Measurements from ENCODE around the gene GHITM.
"Not testable (repeated sequence)": the region's sequence is repeated elsewhere in the genome, so short reads cannot be mapped to it uniquely, and the experiment has no call there.

DNA sequence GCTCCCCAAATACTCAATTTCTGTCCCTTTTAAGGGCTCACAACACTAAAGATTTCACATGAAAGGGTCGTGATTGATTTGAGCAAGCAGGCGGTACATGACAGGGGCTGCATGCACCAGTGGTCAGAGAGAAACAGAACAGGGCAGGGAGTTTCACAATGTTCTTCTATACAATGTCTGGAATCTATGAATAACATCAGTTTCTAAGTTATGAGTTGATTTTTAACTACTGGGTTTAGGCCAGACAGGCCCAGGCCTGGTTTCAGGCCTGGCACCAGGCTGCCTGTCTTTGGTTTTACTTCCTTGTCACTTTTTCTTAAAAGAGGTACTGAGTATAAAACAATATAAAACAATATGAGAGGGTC is 28.0 kb downstream of the GHITM start:
- TF ChIP-seq, protein P1, sequence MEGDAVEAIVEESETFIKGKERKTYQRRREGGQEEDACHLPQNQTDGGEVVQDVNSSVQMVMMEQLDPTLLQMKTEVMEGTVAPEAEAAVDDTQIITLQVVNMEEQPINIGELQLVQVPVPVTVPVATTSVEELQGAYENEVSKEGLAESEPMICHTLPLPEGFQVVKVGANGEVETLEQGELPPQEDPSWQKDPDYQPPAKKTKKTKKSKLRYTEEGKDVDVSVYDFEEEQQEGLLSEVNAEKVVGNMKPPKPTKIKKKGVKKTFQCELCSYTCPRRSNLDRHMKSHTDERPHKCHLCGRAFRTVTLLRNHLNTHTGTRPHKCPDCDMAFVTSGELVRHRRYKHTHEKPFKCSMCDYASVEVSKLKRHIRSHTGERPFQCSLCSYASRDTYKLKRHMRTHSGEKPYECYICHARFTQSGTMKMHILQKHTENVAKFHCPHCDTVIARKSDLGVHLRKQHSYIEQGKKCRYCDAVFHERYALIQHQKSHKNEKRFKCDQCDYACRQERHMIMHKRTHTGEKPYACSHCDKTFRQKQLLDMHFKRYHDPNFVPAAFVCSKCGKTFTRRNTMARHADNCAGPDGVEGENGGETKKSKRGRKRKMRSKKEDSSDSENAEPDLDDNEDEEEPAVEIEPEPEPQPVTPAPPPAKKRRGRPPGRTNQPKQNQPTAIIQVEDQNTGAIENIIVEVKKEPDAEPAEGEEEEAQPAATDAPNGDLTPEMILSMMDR (conservative IDR thresholded peaks at IDR 0.05; ENCODE audit: low read depth in 2 of 2): not testable (repeated sequence)
- TF ChIP-seq ZNF331 (CRISPR knock-in tag; IDR thresholded peaks at IDR 0.05; ENCODE audit: low read depth); EZH2phosphoT487 (IDR thresholded peaks at IDR 0.05; ENCODE audit: unreplicated experiment); EZH2 (IDR thresholded peaks at IDR 0.05; ENCODE audit: low read depth, unreplicated experiment); JUNB (IDR thresholded peaks at IDR 0.05; ENCODE audit: unreplicated experiment); POLR2AphosphoS5 (IDR thresholded peaks at IDR 0.05; ENCODE audit: low read depth); STAT1 (IDR thresholded peaks at IDR 0.05; ENCODE audit: unreplicated experiment); CREB1 (CRISPR knock-in tag; IDR thresholded peaks at IDR 0.05; ENCODE audit: low read depth); NANOG (IDR thresholded peaks at IDR 0.05; ENCODE audit: borderline replicate concordance); ZNF114 (CRISPR knock-in tag; IDR thresholded peaks at IDR 0.05): not testable (repeated sequence)
- TF ChIP-seq, protein P2, sequence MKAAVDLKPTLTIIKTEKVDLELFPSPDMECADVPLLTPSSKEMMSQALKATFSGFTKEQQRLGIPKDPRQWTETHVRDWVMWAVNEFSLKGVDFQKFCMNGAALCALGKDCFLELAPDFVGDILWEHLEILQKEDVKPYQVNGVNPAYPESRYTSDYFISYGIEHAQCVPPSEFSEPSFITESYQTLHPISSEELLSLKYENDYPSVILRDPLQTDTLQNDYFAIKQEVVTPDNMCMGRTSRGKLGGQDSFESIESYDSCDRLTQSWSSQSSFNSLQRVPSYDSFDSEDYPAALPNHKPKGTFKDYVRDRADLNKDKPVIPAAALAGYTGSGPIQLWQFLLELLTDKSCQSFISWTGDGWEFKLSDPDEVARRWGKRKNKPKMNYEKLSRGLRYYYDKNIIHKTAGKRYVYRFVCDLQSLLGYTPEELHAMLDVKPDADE (IDR thresholded peaks at IDR 0.05): not testable (repeated sequence)
- TF ChIP-seq, protein P3, sequence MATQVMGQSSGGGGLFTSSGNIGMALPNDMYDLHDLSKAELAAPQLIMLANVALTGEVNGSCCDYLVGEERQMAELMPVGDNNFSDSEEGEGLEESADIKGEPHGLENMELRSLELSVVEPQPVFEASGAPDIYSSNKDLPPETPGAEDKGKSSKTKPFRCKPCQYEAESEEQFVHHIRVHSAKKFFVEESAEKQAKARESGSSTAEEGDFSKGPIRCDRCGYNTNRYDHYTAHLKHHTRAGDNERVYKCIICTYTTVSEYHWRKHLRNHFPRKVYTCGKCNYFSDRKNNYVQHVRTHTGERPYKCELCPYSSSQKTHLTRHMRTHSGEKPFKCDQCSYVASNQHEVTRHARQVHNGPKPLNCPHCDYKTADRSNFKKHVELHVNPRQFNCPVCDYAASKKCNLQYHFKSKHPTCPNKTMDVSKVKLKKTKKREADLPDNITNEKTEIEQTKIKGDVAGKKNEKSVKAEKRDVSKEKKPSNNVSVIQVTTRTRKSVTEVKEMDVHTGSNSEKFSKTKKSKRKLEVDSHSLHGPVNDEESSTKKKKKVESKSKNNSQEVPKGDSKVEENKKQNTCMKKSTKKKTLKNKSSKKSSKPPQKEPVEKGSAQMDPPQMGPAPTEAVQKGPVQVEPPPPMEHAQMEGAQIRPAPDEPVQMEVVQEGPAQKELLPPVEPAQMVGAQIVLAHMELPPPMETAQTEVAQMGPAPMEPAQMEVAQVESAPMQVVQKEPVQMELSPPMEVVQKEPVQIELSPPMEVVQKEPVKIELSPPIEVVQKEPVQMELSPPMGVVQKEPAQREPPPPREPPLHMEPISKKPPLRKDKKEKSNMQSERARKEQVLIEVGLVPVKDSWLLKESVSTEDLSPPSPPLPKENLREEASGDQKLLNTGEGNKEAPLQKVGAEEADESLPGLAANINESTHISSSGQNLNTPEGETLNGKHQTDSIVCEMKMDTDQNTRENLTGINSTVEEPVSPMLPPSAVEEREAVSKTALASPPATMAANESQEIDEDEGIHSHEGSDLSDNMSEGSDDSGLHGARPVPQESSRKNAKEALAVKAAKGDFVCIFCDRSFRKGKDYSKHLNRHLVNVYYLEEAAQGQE (IDR thresholded peaks at IDR 0.05; ENCODE audit: unreplicated experiment): not testable (repeated sequence)
- TF ChIP-seq, protein P4, sequence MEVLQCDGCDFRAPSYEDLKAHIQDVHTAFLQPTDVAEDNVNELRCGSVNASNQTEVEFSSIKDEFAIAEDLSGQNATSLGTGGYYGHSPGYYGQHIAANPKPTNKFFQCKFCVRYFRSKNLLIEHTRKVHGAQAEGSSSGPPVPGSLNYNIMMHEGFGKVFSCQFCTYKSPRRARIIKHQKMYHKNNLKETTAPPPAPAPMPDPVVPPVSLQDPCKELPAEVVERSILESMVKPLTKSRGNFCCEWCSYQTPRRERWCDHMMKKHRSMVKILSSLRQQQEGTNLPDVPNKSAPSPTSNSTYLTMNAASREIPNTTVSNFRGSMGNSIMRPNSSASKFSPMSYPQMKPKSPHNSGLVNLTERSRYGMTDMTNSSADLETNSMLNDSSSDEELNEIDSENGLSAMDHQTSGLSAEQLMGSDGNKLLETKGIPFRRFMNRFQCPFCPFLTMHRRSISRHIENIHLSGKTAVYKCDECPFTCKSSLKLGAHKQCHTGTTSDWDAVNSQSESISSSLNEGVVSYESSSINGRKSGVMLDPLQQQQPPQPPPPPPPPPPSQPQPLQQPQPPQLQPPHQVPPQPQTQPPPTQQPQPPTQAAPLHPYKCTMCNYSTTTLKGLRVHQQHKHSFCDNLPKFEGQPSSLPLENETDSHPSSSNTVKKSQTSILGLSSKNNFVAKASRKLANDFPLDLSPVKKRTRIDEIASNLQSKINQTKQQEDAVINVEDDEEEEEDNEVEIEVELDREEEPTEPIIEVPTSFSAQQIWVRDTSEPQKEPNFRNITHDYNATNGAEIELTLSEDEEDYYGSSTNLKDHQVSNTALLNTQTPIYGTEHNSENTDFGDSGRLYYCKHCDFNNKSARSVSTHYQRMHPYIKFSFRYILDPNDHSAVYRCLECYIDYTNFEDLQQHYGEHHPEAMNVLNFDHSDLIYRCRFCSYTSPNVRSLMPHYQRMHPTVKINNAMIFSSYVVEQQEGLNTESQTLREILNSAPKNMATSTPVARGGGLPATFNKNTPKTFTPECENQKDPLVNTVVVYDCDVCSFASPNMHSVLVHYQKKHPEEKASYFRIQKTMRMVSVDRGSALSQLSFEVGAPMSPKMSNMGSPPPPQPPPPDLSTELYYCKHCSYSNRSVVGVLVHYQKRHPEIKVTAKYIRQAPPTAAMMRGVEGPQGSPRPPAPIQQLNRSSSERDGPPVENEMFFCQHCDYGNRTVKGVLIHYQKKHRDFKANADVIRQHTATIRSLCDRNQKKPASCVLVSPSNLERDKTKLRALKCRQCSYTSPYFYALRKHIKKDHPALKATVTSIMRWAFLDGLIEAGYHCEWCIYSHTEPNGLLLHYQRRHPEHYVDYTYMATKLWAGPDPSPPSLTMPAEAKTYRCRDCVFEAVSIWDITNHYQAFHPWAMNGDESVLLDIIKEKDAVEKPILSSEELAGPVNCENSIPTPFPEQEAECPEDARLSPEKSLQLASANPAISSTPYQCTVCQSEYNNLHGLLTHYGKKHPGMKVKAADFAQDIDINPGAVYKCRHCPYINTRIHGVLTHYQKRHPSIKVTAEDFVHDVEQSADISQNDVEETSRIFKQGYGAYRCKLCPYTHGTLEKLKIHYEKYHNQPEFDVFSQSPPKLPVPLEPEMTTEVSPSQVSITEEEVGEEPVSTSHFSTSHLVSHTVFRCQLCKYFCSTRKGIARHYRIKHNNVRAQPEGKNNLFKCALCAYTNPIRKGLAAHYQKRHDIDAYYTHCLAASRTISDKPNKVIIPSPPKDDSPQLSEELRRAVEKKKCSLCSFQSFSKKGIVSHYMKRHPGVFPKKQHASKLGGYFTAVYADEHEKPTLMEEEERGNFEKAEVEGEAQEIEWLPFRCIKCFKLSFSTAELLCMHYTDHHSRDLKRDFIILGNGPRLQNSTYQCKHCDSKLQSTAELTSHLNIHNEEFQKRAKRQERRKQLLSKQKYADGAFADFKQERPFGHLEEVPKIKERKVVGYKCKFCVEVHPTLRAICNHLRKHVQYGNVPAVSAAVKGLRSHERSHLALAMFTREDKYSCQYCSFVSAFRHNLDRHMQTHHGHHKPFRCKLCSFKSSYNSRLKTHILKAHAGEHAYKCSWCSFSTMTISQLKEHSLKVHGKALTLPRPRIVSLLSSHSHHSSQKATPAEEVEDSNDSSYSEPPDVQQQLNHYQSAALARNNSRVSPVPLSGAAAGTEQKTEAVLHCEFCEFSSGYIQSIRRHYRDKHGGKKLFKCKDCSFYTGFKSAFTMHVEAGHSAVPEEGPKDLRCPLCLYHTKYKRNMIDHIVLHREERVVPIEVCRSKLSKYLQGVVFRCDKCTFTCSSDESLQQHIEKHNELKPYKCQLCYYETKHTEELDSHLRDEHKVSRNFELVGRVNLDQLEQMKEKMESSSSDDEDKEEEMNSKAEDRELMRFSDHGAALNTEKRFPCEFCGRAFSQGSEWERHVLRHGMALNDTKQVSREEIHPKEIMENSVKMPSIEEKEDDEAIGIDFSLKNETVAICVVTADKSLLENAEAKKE (CRISPR knock-in tag; IDR thresholded peaks at IDR 0.05): not testable (repeated sequence)
